H1 (cell line): ENCODE results near the gene CD164L2. TPM values are rescaled to one million over a fixed set of nuclear protein-coding genes. Genes with fewer than 3 reads are reported as not detected.

Experiments
- CTCF ChIA-PET: fragments of 300-600 bp; sonication (Branson Sonifier 250); formaldehyde crosslinking; loops from one replicate; lab custom pipeline; 2021; ENCODE audit not compliant: partially characterized antibody; lab: Charles Lee
- POLR2A ChIA-PET: fragments of 300-600 bp; sonication (Branson Sonifier 250); formaldehyde crosslinking; loops from one replicate; lab custom pipeline; 2021; ENCODE audit warnings: inconsistent platforms; ENCODE audit not compliant: partially characterized antibody; lab: Charles Lee
- DNase-seq, 2 experiments: peaks; one replicate each; pipeline versions ENCODE4 v3.0.0 to v3.0.0-alpha.2; 2010 to 2022; ENCODE audit warnings: low spot score in 2 of 2, low read depth in 1 of 2, mixed read lengths in 1 of 2
- FAIRE-seq: peaks from 2 replicates; lab custom pipeline; 2011; peaks lifted over from hg19 to GRCh38; lab: Jason Lieb, UNC
- H2AFZ ChIP-seq: 2 replicates; pipeline ENCODE4 v1.8.1; 2012; ENCODE audit warnings: low read length, inconsistent platforms
- H2AK5ac ChIP-seq: 2 replicates; pipeline ENCODE4 v1.6.1; 2013; ENCODE audit warnings: low read depth, low read length
- H2BK120ac ChIP-seq: replicated peaks from 2 replicates; pipeline ENCODE3; 2013; ENCODE audit warnings: low read depth, low read length, inconsistent platforms
- H2BK12ac ChIP-seq: 2 replicates; pipeline ENCODE4 v1.6.1; 2013; ENCODE audit warnings: low read depth, low read length
- H2BK15ac ChIP-seq: 2 replicates; pipeline ENCODE4 v1.6.1; 2013; ENCODE audit warnings: low read length
- H2BK20ac ChIP-seq: 2 replicates; pipeline ENCODE4 v1.6.1; 2013; ENCODE audit warnings: low read length
- H2BK5ac ChIP-seq: 2 replicates; pipeline ENCODE4 v1.6.1; 2013; ENCODE audit warnings: low read depth, low read length
- H3K14ac ChIP-seq: 2 replicates; pipeline ENCODE4 v1.6.1; 2013; ENCODE audit warnings: inconsistent platforms; ENCODE audit not compliant: insufficient read length
- H3K18ac ChIP-seq: 2 replicates; pipeline ENCODE4 v1.6.1; 2013; ENCODE audit warnings: low read length; ENCODE audit errors: extremely low read depth
- H3K23ac ChIP-seq: 2 replicates; pipeline ENCODE4 v1.6.1; 2013; ENCODE audit warnings: inconsistent platforms; ENCODE audit not compliant: insufficient read length
- H3K23me2 ChIP-seq: 2 replicates; pipeline ENCODE4 v1.6.1; 2013; ENCODE audit warnings: low read depth, low read length
- H3K27ac ChIP-seq: 2 replicates; pipeline ENCODE4 v1.6.1; 2011; ENCODE audit warnings: low read depth, low read length, inconsistent platforms
- H3K27me3 ChIP-seq, 4 experiments: replicated peaks in 1 of 4; 1 replicate in 1 of 4; 2 replicates in 3 of 4; pipeline versions ENCODE4 v1.6.1 to v1.8.1; 2011 to 2013; ENCODE audit warnings: low read length in 3 of 4, mild to moderate bottlenecking in 3 of 4, inconsistent platforms in 2 of 4, mixed read lengths in 2 of 4, moderate library complexity in 1 of 4; ENCODE audit not compliant: control insufficient read depth in 3 of 4, insufficient read depth in 3 of 4; ENCODE audit errors: extremely low read depth in 1 of 4
- H3K36me3 ChIP-seq, 4 experiments: 2 replicates each; pipeline versions ENCODE4 v1.6.1 to v1.8.1; 2011 to 2013; ENCODE audit warnings: mild to moderate bottlenecking in 4 of 4, low read length in 3 of 4, moderate library complexity in 2 of 4, control low read depth in 1 of 4, inconsistent platforms in 1 of 4; ENCODE audit not compliant: insufficient read depth in 4 of 4, control insufficient read depth in 2 of 4
- H3K4ac ChIP-seq: replicated peaks from 2 replicates; pipeline ENCODE3; 2013; ENCODE audit warnings: low read length, low read depth, mixed read lengths, inconsistent platforms; ENCODE audit not compliant: insufficient read length
- H3K4me1 ChIP-seq, 4 experiments: replicated peaks in 1 of 4; 1 replicate in 1 of 4; 2 replicates in 3 of 4; pipeline versions ENCODE4 v1.6.1 to v1.8.1; 2011 to 2013; ENCODE audit warnings: low read length in 3 of 4, inconsistent platforms in 2 of 4, mixed read lengths in 1 of 4; ENCODE audit not compliant: insufficient read depth in 4 of 4, control insufficient read depth in 3 of 4
- H3K4me2 ChIP-seq, 2 experiments: 2 replicates each; pipeline versions ENCODE4 v1.6.1 to v1.8.1; 2011 to 2013; ENCODE audit warnings: low read depth in 2 of 2, low read length in 2 of 2, control low read depth in 1 of 2, inconsistent platforms in 1 of 2, mild to moderate bottlenecking in 1 of 2; ENCODE audit not compliant: insufficient read depth in 1 of 2
- H3K4me3 ChIP-seq, 4 experiments: fragments of 200-600, 300-600 bp in 1 of 4; sonication (generic), shearing (Covaris generic), sonication (Bioruptor Twin) in 1 of 4; 2 replicates each; pipeline versions ENCODE4 v1.5.1 to v1.8.1; 2011 to 2016; ENCODE audit warnings: low read length in 4 of 4, low read depth in 3 of 4, control low read depth in 2 of 4, inconsistent platforms in 2 of 4, mild to moderate bottlenecking in 2 of 4, mixed read lengths in 1 of 4, moderate library complexity in 1 of 4; ENCODE audit not compliant: insufficient read depth in 2 of 4; ENCODE audit errors: extremely low read depth in 1 of 4
- H3K56ac ChIP-seq: replicated peaks from 2 replicates; pipeline ENCODE3; 2013; ENCODE audit warnings: low read depth, mild to moderate bottlenecking, mixed read lengths, low read length, inconsistent platforms; ENCODE audit not compliant: insufficient read length
- H3K79me1 ChIP-seq: 2 replicates; pipeline ENCODE4 v1.6.1; 2013; ENCODE audit warnings: low read depth, low read length, control low read depth
- H3K79me2 ChIP-seq, 2 experiments: 2 replicates each; pipeline versions ENCODE4 v1.6.1 to v1.8.1; 2012 to 2013; ENCODE audit warnings: low read length in 2 of 2, mild to moderate bottlenecking in 2 of 2, inconsistent platforms in 1 of 2; ENCODE audit not compliant: insufficient read depth in 2 of 2, control insufficient read depth in 1 of 2
- H3K9ac ChIP-seq, 4 experiments: replicated peaks in 1 of 4; 1 replicate in 1 of 4; 2 replicates in 3 of 4; pipeline versions ENCODE4 v1.6.1 to v1.8.1; 2011 to 2013; ENCODE audit warnings: low read depth in 3 of 4, low read length in 3 of 4, control low read depth in 2 of 4, mild to moderate bottlenecking in 2 of 4, moderate library complexity in 2 of 4, inconsistent platforms in 1 of 4; ENCODE audit errors: extremely low read depth in 1 of 4
- H3K9me3 ChIP-seq, 2 experiments: 2 replicates each; pipeline versions ENCODE4 v1.6.1 to v1.8.1; 2012 to 2013; ENCODE audit warnings: mild to moderate bottlenecking in 2 of 2, moderate library complexity in 2 of 2, control low read depth in 1 of 2, inconsistent platforms in 1 of 2, low read depth in 1 of 2, low read length in 1 of 2, mixed read lengths in 1 of 2; ENCODE audit not compliant: insufficient read depth in 2 of 2
- H4K20me1 ChIP-seq, 2 experiments: replicated peaks in 1 of 2; 2 replicates each; pipeline versions ENCODE3 to v1.8.1; 2011 to 2013; ENCODE audit warnings: inconsistent platforms in 2 of 2, low read length in 2 of 2, mild to moderate bottlenecking in 1 of 2; ENCODE audit not compliant: insufficient read depth in 2 of 2, control insufficient read depth in 1 of 2
- H4K5ac ChIP-seq: 2 replicates; pipeline ENCODE4 v1.6.1; 2013; ENCODE audit warnings: low read length, low read depth, mixed read lengths, inconsistent platforms; ENCODE audit not compliant: insufficient read length
- H4K8ac ChIP-seq: 2 replicates; pipeline ENCODE4 v1.8.0; 2013; ENCODE audit warnings: mild to moderate bottlenecking, moderate library complexity, low read length, inconsistent platforms; ENCODE audit not compliant: insufficient read depth; ENCODE audit errors: extremely low read depth
- H4K91ac ChIP-seq: replicated peaks from 2 replicates; pipeline ENCODE3; 2013; ENCODE audit warnings: low read length, mixed read lengths, inconsistent platforms; ENCODE audit not compliant: insufficient read length
- RAD21 ChIP-seq, 2 experiments: IDR thresholded peaks in 1 of 2; conservative IDR thresholded peaks in 1 of 2; 2 replicates each; pipeline ENCODE4 v1.6.1; 2011; ENCODE audit warnings: low read depth in 2 of 2, low read length in 2 of 2, improper control_type of control experiment in 1 of 2, inconsistent platforms in 1 of 2, mild to moderate bottlenecking in 1 of 2, moderate library complexity in 1 of 2
- SRF ChIP-seq: IDR thresholded peaks from 2 replicates; pipeline ENCODE4 v1.6.1; 2011; ENCODE audit warnings: mild to moderate bottlenecking, low read depth, low read length, moderate library complexity
- WGBS, 2 experiments: shearing (Covaris generic) in 1 of 2; methylation state at CpG; one replicate each; pipeline versions ENCODE4 v1.1.6 to v1.1.7; 2013 to 2015; ENCODE audit warnings: low lambda C conversion rate in 2 of 2, mixed read lengths in 2 of 2, inconsistent platforms in 1 of 2, low coverage in 1 of 2, missing lambda C conversion rate in 1 of 2; ENCODE audit not compliant: insufficient replicate concordance in 2 of 2, insufficient coverage in 1 of 2, insufficient read length in 1 of 2; ENCODE audit errors: extremely low coverage in 1 of 2, missing lambda C conversion rate in 1 of 2; 5-methylcytosine and 5-hydroxymethylcytosine counted together
- polyA plus RNA-seq, 7 experiments: library from polyadenylated mRNA; depleted of rRNA in 3 of 7; stranded (reverse) in 5 of 7; unstranded in 2 of 7; fragments of >200 nt in 5 of 7; fragments of 200-250 nt in 2 of 7; gene quantifications; 1 replicate in 5 of 7; 2 replicates in 1 of 7; 4 replicates in 1 of 7; pipeline versions ENCODE4 v1.2.1 to v1.2.3, GENCODE V29; 2011 to 2013; ENCODE audit warnings: missing spikeins in 2 of 7, mixed read lengths in 2 of 7
- total RNA-seq: library from RNA; stranded (reverse); fragmentation: NEBNext Ultra II Directional; extraction: Animal tissue kit (Norgen Biotek cat#: 25700); gene quantifications from 2 replicates; pipeline ENCODE4 v1.2.1, GENCODE V29; 2021
- TF ChIP-seq, protein P1 (sequence below): IDR thresholded peaks from 2 replicates; pipeline ENCODE4 v1.6.1; 2011; ENCODE audit warnings: low read depth, mild to moderate bottlenecking, low read length; ENCODE audit not compliant: insufficient read depth

Gene CD164L2
- total and polyA plus RNA-seq, 2 of the 8 experiments (the other 6 are each of a cell fraction or from before 2014, with no cell fraction given), result 3.3 TPM

DNA sequence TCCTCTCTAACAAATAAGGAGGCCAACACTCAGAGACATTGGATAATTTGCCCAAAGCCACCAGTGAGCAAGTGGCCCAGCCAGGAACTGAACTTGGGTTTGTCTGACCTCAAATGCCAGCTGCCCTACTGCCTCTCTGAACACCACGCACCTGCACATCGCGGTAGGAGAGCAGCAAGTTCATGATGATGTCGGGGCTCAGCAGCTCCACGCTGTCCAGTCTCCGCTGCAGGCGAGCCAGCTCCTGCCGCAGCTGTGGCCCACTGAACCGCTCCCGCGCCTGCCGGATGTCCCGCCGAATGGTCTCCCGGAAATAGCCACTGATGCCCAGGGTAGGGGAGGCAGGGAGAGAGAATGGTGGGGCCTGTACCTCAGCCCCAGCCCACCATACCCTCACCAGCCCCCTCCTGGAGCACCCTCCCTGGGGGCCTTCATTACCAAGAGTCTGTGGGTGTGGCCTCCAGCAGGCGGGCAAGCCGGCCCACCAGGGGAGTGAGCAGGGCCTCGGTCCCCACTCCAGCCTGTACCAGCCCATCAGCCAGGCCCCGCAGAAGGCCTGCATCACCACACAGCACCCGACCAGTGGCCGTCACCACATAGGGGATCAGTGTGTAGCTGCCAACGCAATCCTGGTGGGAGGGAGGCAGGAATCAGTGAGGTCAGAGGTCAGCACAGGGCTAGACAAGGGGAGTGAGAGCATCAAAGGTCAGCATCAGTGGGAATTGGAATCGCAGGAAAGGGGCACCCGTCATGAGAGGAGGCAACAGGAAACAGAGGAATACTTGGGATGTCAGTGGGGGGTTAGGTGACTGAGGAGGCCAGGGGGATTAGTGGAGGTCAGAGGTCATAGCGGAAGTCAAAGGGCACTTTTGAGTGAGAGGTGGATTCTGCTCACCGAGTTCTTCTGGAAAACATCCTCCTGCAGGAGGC, 19.1 kb downstream of the CD164L2 start:
- Histone ChIP-seq H3K18ac (no peak overlapping the region), H2BK20ac (no peak overlapping the region), H3K56ac (no peak overlapping the region), H2AFZ (no peak overlapping the region), H3K23me2 (peaks cover 14% of the 10 kb centered on the region), H3K79me1 (no peaks in the 10 kb centered on the region), H4K5ac (no peak overlapping the region), H4K8ac (peak overlapping the region; percentile 46), H2AK5ac (peak overlapping the region; percentile 9; the same call in 1 of the 2 replicates), H2BK5ac (peak overlapping the region; percentile 48), H3K27me3 (peaks cover 12 to 29% (median 23%) of the 10 kb centered on the region in 4 experiments), H2BK15ac (peak overlapping the region; percentile 88; the same call in 1 of the 2 replicates), H3K4me1 (peaks cover 6 to 26% (median 11%) of the 10 kb centered on the region in 4 experiments), H3K4ac (no peak overlapping the region), H3K14ac (no peak overlapping the region), H3K27ac (no peak overlapping the region), H3K23ac (no peak overlapping the region), H2BK12ac (0 out of 2 replicates have a peak overlapping the region, but pooled peaks have one; percentile 33), H4K91ac (no peak overlapping the region), H3K36me3 (no peaks in the 10 kb centered on the region), H3K9me3 (no peaks in the 10 kb centered on the region), H2BK120ac (no peak overlapping the region), H3K79me2 (no peaks in the 10 kb centered on the region), H3K4me2 (peak overlapping the region in 1 of 2 experiments; percentile 97; a peak in 1 of 4 replicates), H3K4me3 (no peak overlapping the region), H3K9ac (no peak overlapping the region), H4K20me1 (peaks cover 0 to 6% of the 10 kb centered on the region in 2 experiments)
- ChIA-PET CTCF (interaction anchor here (0.9 to 28.8 kb wide), 11 partner anchors 8 to 243 kb away, joined by 3 to 625 read pairs (median 16); partner anchors contain the start of genes CD164L2, FCN3, GPR3 and SYTL1), POLR2A (interaction anchor here (2.8 to 10.3 kb wide), 3 partner anchors 11 to 22 kb away, joined by 10 to 101 read pairs (median 18); partner anchors contain the start of gene CD164L2)
- WGBS, 2 experiments, result 87% methylated on average over 26 of the region's 26 CpGs; no CpG with 5 or more reads in 1 of the 2 experiments
- FAIRE-seq, result no peak
- no peak for DNase-seq
- TF ChIP-seq RAD21 (IDR thresholded peaks at IDR 0.05 in 1 of 2, conservative IDR thresholded peaks at IDR 0.05 in 1 of 2; ENCODE audit: low read depth in 2 of 2, low read length in 2 of 2), result no peak
- TF ChIP-seq, protein P1, sequence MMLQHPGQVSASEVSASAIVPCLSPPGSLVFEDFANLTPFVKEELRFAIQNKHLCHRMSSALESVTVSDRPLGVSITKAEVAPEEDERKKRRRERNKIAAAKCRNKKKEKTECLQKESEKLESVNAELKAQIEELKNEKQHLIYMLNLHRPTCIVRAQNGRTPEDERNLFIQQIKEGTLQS, result no peak
- no peak for TF ChIP-seq SRF
